Hematopoietic multipotent progenitor cell treated with erythropoietin and hydrocortisone succinate and interleukin-3 and kit ligand, for 6 days (in vitro differentiated cells): ENCODE measurements around the gene EMD.
"Not testable (repeated sequence)": the region's sequence is repeated elsewhere in the genome, so short reads cannot be mapped to it uniquely, and the experiment has no call there.

Experiments
- DNase-seq: peaks from one replicate; pipeline ENCODE4 v3.0.0-alpha.2; 2015

The EMD gene

GRCh38 chrX:154372612-154373022, 6.5 kb upstream of the EMD start:
- DNase-seq: peak; percentile 66

DNA sequence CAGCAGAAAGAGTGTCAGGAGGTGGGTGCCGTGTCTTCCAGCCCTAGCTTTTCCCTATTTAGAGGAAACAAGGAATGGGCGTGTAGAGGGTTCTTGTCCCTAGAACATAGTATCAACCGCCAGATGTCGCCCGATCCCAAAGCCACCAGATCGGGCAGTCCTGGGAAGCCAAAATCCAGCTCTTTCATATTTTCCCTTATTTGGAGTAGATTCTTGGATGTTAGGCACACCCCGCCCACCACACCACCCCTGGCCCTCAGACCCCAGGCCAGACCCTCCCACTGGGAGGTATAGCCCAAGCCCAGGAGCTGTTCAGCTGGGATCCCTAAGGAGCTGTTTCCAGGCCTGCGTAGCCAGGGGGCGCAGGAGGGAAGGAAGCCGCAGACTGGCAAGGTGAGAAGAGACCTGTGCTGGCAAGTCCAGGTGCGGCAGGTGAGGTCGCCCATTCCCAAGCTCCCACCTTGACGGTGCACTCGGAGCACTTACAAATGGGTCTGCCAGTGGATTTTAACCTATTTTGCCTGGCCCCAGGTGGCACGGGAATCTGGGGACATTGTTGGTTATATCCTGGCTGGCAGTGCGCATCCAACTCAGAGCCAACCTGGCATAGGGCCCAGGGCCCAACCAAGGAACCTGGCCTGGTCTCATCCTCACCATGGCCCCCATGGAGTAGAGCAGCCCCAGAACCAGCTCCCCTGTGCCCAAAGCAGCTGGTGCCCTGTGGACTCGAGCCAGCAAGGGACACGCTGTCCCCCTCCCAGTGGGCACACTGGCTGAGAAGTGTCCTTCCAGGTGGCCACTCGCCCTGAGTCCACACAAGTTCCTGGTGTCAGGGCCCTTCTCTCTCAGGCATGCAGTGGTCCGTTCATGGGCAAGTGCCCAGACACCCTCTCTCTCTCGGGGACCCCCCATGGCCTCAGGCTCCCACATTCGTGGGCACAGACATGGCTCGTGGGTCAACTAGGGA, 5.5 kb upstream of the EMD start:
- peak; percentile 68 for DNase-seq

GRCh38 chrX:154374313-154375155, 4.6 kb upstream of the EMD start, which contains the start of gene FLNA:
TSS of gene FLNA (minus strand) at chrX:154374634. CDS start at chrX:154371245, 3,389 bp downstream.
- peak; percentile 22 for DNase-seq

GRCh38 chrX:154375156-154375504, 4.0 kb upstream of the EMD start:
- no peak for DNase-seq

- no peak for DNase-seq
Measured at GRCh38 chrX:154376774-154377173, 2.3 kb upstream of the EMD start.

DNA sequence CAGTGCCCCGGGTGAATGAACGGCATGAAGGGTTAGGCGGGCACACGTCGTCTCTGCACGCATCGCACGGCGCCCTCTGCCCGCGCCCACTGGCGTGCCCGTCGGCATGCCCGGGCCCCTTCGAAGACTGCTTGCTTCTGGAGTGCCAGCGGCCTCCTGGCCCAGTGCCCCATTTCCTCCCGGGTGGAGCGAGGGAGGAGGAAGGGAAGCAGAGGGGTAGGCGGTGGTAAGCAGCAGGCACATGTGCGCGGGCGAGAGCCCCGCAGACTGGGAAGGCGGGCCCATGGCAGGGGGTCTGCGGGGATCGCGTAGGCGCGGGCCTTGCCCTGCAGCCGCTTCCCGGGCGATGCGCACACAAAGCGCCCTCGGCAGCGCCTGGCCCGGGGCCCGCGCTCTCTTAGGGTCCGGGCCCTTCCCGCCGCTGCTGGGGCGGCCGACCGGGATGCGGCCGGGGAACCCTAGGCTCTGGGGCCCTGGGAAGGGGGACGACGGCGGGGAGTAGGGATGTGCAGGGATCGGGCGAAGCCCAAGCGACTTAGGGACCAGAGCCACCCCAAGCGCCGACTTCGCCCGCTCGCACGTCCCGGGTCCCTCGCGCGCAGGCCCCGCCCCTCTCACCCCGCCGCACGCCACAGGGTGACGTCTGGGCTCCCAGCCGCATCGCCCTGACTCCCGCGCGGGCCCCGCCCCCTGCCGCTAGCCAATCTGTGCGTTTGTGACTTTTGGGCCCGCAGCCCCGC, 866 bp upstream of the EMD start:
- DNase-seq: peak; percentile 35

GRCh38 chrX:154379569-154379951, 465 bp downstream of the EMD start:
- no peak for DNase-seq

GRCh38 chrX:154380153-154380552, 1.1 kb downstream of the EMD start:
- no peak for DNase-seq

DNA sequence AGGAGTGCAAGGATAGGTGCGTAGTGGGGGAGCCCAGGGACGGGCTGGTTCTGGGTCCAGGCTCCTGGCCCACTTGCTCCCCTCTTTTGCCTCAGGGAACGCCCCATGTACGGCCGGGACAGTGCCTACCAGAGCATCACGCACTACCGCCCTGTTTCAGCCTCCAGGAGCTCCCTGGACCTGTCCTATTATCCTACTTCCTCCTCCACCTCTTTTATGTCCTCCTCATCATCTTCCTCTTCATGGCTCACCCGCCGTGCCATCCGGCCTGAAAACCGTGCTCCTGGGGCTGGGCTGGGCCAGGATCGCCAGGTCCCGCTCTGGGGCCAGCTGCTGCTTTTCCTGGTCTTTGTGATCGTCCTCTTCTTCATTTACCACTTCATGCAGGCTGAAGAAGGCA, 1.7 kb downstream of the EMD start:
- DNase-seq: no peak

- no peak for DNase-seq
Measured at GRCh38 chrX:154381271-154381670, 2.2 kb downstream of the EMD start.

DNA sequence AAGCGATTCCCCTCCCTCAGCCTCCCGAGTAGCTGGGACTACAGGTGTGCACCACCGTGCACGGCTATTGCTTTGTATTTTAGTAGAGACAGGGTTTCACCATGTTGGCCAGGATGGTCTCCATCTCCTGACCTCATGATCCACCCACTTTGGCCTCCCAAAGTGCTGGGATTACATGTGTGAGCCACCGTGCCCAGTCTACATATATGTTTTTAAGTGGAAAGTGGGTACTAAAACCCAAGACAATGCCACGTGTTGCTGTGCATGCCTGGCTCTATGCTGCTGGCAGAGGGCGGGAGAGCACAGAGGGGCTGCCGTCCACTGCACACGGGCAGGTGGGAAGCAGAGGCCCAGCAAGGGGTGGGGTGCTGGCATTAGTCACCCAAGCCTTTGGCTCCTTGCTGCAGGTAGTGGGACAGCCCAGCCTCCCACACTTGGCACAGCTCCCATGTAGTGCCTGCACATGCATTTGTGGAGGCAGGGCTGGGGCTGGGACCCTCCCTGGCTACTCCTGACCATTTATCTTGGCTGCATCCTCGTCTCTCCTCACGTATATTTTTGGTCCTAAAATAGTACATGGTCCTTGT, 3.5 kb downstream of the EMD start:
- no peak for DNase-seq

GRCh38 chrX:154383359-154384283, 4.5 kb downstream of the EMD start:
- DNase-seq: no peak

GRCh38 chrX:154384284-154384892, 5.3 kb downstream of the EMD start:
- no peak for DNase-seq

GRCh38 chrX:154388094-154388493, 9.0 kb downstream of the EMD start:
- not testable (repeated sequence) for DNase-seq

GRCh38 chrX:154388649-154389048, 9.6 kb downstream of the EMD start:
- DNase-seq: not testable (repeated sequence)

DNA sequence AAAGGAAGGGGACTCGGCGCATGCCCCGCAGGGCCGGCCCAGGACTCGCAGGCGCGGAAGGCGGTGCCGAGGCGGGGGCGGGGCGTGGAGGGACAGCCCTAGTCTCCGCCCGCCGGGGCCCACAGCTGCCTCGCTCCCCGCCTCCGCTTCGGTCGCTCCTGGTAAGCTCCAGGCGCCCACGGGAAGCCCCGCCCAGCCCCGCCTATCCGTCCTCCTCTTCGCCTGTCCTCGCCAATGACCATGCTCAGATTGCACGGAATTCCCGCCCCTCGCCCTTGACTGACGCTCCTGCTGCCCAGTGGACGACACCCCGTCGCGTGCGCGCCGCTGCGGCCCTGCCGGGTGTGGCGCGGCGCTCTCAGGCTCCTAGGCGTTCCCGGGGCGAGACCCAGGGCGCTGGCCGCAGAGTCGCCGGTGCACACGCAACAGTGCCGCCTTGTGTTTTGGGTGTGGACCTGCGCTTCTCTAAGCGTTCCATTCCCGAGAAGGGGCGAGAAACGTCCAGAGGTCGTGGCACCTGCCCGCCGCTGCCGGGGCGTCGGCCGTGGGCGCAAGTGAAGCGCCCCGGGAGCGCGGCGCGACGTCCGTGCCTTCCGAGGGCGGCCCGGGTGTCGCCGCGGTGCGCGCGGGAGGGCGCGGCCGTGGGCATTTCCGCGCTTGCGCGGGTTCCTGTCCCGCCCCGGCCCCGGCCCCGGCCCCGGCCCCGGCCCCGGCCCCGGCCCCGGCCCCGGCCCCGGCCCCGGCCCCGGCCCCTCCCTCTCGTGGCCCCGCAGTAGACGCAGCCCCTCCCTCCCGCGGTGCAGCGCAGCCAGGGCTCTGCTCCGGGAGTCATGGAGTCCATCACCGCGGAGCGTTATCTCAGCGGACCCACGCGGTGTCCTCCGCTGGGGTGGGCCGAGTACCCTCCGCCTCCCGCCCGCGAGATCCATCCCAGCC, 11.0 kb downstream of the EMD start:
- DNase-seq: not testable (repeated sequence)

GRCh38 chrX:154396363-154396762, 17.3 kb downstream of the EMD start:
- DNase-seq: not testable (repeated sequence)

GRCh38 chrX:154396973-154397887, 18.1 kb downstream of the EMD start:
- DNase-seq: peak; percentile 84
